ENCODE results near the gene TVP23A. TPM values are rescaled to one million over a fixed set of nuclear protein-coding genes. Genes with fewer than 3 reads are reported as not detected.

Gene TVP23A
- total RNA-seq, 1 donor from 2014 or later, result 0.24 TPM

DNA sequence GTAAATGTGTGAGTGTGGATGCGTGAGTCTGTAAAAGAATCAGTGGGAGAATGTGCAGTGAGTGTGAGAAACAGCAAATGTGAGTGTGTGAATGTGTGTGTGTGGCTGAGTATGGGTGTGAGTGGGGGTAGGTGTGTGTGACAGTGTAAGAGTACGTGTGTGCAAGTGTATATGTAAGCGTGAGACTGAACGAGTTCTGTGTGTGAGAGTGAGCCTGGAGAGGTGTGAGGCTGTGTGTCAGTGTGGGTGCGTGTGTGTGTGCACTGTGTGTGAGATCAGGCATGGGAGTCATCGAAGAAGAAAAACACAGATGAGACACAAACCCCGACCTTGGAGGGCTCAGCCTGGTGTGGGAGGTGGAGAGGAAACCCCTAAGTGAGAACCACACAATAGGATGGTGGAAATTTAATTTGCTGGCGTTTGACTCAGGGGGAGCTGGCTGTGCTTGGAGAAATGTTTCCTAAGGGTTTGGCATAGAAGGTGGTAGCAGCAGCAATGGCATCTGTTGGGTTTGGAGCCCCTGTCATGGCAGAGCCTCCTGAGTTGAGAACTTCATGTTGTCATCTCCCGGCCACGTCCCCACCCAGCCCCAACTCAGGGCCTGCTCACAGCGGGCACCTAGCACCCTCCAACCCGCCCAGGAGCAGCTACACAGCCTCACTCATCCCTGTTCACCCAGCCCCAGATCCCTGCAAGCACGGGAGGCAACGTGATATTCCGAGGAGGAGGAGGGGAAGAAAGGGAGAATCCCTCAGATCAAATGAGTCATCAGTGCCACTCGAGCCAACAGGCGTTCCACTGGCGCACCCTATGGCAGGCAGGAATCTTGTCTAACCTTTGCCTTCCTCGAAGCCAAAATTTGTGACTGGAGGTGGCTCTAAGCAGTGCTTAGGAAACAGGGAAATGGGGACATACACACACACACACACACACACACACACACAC is 89.2 kb downstream of the TVP23A start:
- intact Hi-C loops (cut with DNase I), result loop anchor here (10.0 kb wide), 1 partner anchor 215 kb away; no protein-coding TSS in a partner anchor
- DNase-seq (no peak), ATAC-seq (peak; percentile 34 to 83)
- Histone ChIP-seq H3K27me3 (ENCODE audit: low read depth) (no peaks in the 10 kb centered on the region), H3K4me1 (no peaks in the 10 kb centered on the region), H3K4me3 (no peak overlapping the region), H3K9me3 (no peaks in the 10 kb centered on the region), H3K36me3 (no peaks in the 10 kb centered on the region), H3K27ac (no peak overlapping the region)
- TF ChIP-seq, protein P1, sequence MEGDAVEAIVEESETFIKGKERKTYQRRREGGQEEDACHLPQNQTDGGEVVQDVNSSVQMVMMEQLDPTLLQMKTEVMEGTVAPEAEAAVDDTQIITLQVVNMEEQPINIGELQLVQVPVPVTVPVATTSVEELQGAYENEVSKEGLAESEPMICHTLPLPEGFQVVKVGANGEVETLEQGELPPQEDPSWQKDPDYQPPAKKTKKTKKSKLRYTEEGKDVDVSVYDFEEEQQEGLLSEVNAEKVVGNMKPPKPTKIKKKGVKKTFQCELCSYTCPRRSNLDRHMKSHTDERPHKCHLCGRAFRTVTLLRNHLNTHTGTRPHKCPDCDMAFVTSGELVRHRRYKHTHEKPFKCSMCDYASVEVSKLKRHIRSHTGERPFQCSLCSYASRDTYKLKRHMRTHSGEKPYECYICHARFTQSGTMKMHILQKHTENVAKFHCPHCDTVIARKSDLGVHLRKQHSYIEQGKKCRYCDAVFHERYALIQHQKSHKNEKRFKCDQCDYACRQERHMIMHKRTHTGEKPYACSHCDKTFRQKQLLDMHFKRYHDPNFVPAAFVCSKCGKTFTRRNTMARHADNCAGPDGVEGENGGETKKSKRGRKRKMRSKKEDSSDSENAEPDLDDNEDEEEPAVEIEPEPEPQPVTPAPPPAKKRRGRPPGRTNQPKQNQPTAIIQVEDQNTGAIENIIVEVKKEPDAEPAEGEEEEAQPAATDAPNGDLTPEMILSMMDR (IDR thresholded peaks at IDR 0.05), result no peak

DNA sequence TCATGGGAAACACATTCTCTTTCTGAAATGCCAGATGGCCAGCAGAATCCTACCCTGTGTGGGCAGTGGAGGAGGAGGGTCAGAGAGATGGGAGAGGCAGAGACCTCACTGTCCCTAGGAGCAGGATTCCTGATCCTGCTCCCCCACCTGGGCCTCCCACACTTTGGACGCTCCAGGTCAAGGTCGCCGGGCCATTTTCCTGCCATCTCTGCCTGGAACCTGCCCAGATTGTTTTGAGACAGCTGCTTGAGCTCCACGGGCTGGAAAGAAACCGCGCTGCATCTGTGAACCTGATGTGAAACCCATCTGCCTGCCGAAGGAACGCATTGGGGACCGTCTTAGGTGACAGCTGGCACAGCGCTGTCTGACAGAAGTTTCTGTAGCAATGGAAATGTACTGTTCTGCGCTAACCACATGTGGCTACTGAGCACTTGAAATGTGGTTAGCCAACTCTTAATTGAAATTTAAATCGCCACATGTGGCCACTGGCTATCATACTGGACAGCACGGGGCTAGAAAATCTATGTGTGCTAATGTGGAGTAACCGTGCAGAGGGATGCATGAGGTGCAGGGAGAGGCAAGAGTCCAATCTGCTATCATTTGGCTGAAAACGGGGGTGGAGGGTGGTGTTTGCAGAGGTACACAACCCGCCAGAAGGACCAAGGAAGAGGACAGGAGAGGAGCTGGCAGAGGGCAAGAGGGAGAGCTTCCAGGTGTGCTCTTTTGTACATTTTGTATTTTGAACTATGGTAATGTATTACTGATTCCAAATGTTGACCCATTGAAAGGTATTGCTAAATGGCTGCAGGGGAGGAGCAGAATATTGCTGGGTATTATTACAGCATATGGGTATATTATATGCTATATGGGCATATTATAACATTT is 90.3 kb downstream of the TVP23A start:
- Histone ChIP-seq H3K9me3 (no peaks in the 10 kb centered on the region), H3K27ac (no peak overlapping the region), H3K27me3 (ENCODE audit: low read depth) (no peaks in the 10 kb centered on the region), H3K36me3 (no peaks in the 10 kb centered on the region), H3K4me1 (no peaks in the 10 kb centered on the region), H3K4me3 (no peak overlapping the region)
- intact Hi-C loops (cut with DNase I), result no loop called here
- TF ChIP-seq, protein P1 (IDR thresholded peaks at IDR 0.05), result no peak
- ATAC-seq, result no peak
- DNase-seq, result no peak

Other genes starting within 250 kb of the TVP23A start
- 518 TPM for gene EMP2, start 238.2 kb downstream of the TVP23A start, total RNA-seq
- not detected for gene TEKT5, start 123.9 kb downstream of the TVP23A start, total RNA-seq
- 37.7 TPM for gene NUBP1, start 75.0 kb downstream of the TVP23A start, total RNA-seq
- 119 TPM for gene CIITA, start 58.4 kb upstream of the TVP23A start, total RNA-seq
- gene DEXI, start 123.7 kb upstream of the TVP23A start, total RNA-seq, result 29.9 TPM
- 34.6 TPM for gene CLEC16A, start 125.8 kb upstream of the TVP23A start, total RNA-seq

All from lower lobe of right lung (tissue), 2 donors.